Left ventricle myocardium inferior (tissue), 1 donor: ENCODE results near the gene RBM18. TPM values are rescaled to one million over a fixed set of nuclear protein-coding genes. Genes with fewer than 3 reads are reported as not detected.

Experiments used
- DNase-seq: peaks from one replicate; pipeline ENCODE4 v3.0.0-alpha.2; 2020
- H3K27ac ChIP-seq: fragments of 200-600 bp; replicated peaks from 2 replicates; pipeline ENCODE4 v1.8.0; 2021
- H3K27me3 ChIP-seq: fragments of 200-600 bp; 2 replicates; pipeline ENCODE4 v1.8.0; 2021; ENCODE audit warnings: low read depth
- H3K36me3 ChIP-seq: fragments of 200-600 bp; 2 replicates; pipeline ENCODE4 v1.8.0; 2021
- H3K4me1 ChIP-seq: fragments of 200-600 bp; 2 replicates; pipeline ENCODE4 v1.8.0; 2021
- H3K4me3 ChIP-seq: fragments of 200-600 bp; 2 replicates; pipeline ENCODE4 v1.8.0; 2021; ENCODE audit warnings: mild to moderate bottlenecking, moderate library complexity
- H3K9me3 ChIP-seq: fragments of 200-600 bp; replicated peaks from 2 replicates; pipeline ENCODE4 v1.8.0; 2021
- intact Hi-C: fragments of 100-400 bp; cut with micrococcal nuclease; formaldehyde crosslinking; loops from one replicate; pipeline ENCODE4 v1.11.0; 2022
- long read RNA-seq: library from polyadenylated mRNA; unstranded; transcript quantifications from one replicate; pipeline ENCODE4 v2.0.0, GENCODE V29; 2021
- total RNA-seq: library from RNA; stranded (reverse); fragmentation: NEBNext Ultra II Directional; extraction: Animal tissue kit (Norgen Biotek cat#: 25700); gene quantifications from one replicate; pipeline ENCODE4 v1.2.1, GENCODE V29; 2021
- TF ChIP-seq, protein P1 (sequence below): fragments of 200-600 bp; IDR thresholded peaks from 2 replicates; pipeline ENCODE4 v1.8.0; 2021; ENCODE audit warnings: antibody characterized with exemption, mild to moderate bottlenecking, borderline replicate concordance
- donor health status: DM: no; HTN: yes; CAD: no; lungs with severe emphysema.

Gene RBM18, protein sequence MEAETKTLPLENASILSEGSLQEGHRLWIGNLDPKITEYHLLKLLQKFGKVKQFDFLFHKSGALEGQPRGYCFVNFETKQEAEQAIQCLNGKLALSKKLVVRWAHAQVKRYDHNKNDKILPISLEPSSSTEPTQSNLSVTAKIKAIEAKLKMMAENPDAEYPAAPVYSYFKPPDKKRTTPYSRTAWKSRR
- total RNA-seq = 40.7 TPM
- long read RNA-seq, full-length matches to known transcripts = 157 of 166 reads
- long read RNA-seq, partial matches to known transcripts = 2 of 166 reads
- long read RNA-seq, other reads (novel, unspliced or antisense) = 7 of 166 reads

DNA sequence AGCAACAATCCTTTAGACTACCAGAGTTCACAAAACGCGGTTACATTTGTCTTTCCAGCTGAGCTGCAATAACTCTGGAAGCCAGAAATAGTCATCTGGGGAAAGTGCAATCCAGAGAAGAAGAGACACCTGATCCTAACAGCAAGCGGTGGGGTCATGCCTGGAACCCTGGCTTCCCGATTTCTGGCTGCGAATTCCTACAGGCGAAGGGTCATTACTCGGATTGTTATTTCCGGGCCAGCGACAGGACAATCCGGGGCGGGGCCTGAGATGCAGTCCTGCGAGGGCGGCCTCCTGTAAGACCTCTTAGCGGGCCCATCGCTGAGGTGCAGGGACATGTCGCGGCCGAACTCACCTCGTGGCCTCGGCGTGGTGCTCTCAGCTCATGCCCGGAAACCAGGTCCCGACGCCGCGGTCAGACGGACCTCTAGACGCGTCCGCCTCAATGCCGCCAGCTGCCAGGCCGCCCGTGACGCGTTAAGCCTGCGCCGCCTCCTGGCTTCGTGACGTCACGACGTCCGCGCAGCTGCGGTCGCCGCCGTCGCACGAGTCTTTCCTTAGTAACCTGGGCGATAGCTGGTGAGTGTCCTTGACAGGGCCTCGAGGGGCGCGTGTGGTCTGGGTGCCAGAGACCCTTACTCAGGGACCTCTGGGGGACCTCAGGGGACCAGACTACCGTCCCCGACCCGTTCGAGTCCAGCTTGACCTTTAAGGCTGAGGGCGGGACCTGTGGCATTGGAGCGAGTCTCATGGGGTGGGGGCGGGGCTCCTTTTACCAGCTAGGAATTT, at the start of gene RBM18, which contains the start of gene MRRF:
TSS of gene RBM18 (minus strand) at position 481 of the 789 bp plus-strand sequence. CDS start 3,348 bp downstream, outside the sequence.
TSS of gene MRRF (plus strand) at position 523 of the 789 bp plus-strand sequence. CDS start 6,010 bp downstream, outside the sequence.
- Histone ChIP-seq H3K36me3 (peaks cover 19% of the 10 kb centered on the region), H3K4me1 (peaks cover 78% of the 10 kb centered on the region), H3K27ac (peak within 1 kb of the TSS; percentile 95), H3K4me3 (peak within 1 kb of the TSS; percentile 73), H3K27me3 (no peaks in the 10 kb centered on the region), H3K9me3 (no peaks in the 10 kb centered on the region)
- TF ChIP-seq, protein P1, sequence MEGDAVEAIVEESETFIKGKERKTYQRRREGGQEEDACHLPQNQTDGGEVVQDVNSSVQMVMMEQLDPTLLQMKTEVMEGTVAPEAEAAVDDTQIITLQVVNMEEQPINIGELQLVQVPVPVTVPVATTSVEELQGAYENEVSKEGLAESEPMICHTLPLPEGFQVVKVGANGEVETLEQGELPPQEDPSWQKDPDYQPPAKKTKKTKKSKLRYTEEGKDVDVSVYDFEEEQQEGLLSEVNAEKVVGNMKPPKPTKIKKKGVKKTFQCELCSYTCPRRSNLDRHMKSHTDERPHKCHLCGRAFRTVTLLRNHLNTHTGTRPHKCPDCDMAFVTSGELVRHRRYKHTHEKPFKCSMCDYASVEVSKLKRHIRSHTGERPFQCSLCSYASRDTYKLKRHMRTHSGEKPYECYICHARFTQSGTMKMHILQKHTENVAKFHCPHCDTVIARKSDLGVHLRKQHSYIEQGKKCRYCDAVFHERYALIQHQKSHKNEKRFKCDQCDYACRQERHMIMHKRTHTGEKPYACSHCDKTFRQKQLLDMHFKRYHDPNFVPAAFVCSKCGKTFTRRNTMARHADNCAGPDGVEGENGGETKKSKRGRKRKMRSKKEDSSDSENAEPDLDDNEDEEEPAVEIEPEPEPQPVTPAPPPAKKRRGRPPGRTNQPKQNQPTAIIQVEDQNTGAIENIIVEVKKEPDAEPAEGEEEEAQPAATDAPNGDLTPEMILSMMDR = no peak
- DNase-seq = peak; percentile 93
- intact Hi-C loops = no loop called here

DNA sequence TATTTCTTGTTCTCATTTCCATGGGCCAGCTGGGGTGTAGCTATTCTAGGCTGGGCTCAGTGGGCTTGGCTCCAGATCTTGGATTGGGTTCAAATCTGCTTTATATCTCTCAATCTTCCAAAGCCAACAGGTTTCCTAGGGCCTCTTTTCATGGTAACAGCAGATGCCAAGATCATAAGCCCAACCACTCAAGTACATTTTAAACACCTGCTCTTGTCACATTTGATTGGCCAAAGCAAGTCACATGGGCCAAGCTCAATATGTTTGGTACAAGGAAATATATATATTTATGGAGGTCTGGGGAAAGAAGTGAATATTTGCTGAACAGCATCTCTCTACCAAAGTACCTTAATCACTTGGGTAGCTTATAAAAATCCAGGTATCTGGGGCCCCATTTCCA, 49.5 kb upstream of the RBM18 start:
- Histone ChIP-seq H3K27ac (no peak overlapping the region), H3K36me3 (peaks cover 53% of the 10 kb centered on the region), H3K4me1 (peaks cover 17% of the 10 kb centered on the region), H3K4me3 (no peak overlapping the region), H3K27me3 (no peaks in the 10 kb centered on the region), H3K9me3 (no peaks in the 10 kb centered on the region)
- DNase-seq = no peak
- intact Hi-C loops = no loop called here
- TF ChIP-seq, protein P1 = no peak

DNA sequence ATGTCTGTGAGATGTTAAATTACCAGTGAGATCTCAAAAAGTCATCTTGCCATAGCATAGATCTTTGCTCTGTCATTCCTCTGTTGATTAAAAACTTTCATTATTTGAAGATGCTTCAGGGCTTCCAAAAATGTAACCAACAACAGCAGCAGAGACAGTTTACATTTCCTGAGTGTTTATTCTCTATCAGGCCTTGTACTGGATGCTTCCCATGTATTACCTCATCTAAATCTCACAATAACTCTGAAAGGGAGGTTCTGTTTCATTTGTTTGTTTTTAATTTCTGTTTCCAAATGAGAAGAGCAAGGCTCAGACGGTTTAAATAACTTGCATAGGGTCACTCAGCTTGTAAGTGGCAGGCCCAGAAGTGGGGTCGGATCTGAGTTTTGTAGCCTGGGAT, 45.2 kb upstream of the RBM18 start:
- no peaks in the 10 kb centered on the region for H3K9me3 ChIP-seq
- peaks cover 66% of the 10 kb centered on the region for H3K36me3 ChIP-seq
- intact Hi-C loops = no loop called here
- H3K27me3 ChIP-seq = no peaks in the 10 kb centered on the region
- peaks cover 32% of the 10 kb centered on the region for H3K4me1 ChIP-seq
- H3K27ac ChIP-seq = no peak overlapping the region
- TF ChIP-seq, protein P1 = no peak
- no peak for DNase-seq
- H3K4me3 ChIP-seq = no peak overlapping the region

DNA sequence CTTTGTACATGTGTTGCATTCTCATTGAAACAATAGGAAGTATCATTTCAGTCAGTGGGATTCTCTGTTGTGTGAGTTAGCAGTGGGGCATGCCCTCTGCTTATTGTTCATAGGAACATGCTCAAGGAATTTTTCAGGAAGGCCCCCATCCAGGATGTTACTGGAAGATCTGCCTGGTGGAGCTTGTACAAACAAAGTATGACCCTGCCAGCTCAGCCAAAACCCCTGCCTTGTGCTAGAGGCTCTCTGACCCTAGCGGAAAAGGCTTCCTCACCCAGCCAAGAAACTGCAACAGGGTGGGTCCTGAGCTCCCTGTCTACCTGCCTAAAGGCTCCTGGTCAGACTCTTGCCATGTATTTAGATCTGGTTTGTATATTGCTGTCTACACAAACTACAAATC, 43.3 kb upstream of the RBM18 start:
- intact Hi-C loops = no loop called here
- H3K4me1 ChIP-seq = peaks cover 47% of the 10 kb centered on the region

DNA sequence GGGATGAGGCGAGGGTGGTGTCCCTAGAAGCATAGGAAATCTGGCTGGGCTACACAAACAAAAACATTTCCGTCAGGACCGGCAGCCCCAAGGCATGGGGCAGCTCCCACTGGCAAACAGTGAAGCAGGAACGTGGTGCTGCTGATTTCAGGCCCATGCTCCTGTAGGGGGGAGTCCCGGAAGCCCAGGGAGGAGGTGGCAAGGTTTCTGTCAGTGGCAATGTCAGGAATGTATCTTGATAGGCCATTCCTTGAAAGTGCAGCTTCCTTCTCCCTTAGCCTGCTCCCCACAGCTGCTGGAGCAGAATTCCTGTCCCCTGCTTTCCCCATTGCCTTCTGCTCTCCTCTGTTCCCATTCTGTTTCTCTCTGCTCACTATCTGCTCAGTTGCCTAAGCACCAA, 42.4 kb upstream of the RBM18 start:
- H3K4me1 ChIP-seq = peaks cover 47% of the 10 kb centered on the region
- no peaks in the 10 kb centered on the region for H3K9me3 ChIP-seq
- H3K4me3 ChIP-seq = no peak overlapping the region
- H3K27me3 ChIP-seq = no peaks in the 10 kb centered on the region
- DNase-seq = no peak
- H3K27ac ChIP-seq = peak overlapping the region; percentile 71
- intact Hi-C loops = no loop called here
- peaks cover 47% of the 10 kb centered on the region for H3K36me3 ChIP-seq
- TF ChIP-seq, protein P1 = no peak

More for the DNA sequence above, 43.3 kb upstream of the RBM18 start:
- no peaks in the 10 kb centered on the region for H3K27me3 ChIP-seq
- H3K27ac ChIP-seq = peak overlapping the region; percentile 71
- H3K36me3 ChIP-seq = peaks cover 51% of the 10 kb centered on the region
- no peak overlapping the region for H3K4me3 ChIP-seq
- H3K9me3 ChIP-seq = no peaks in the 10 kb centered on the region
- no peak for DNase-seq
- TF ChIP-seq, protein P1 = no peak
